ENCODE results near the gene NELL1. TPM values are rescaled to one million over a fixed set of nuclear protein-coding genes. Genes with fewer than 3 reads are reported as not detected.

NELL1 gene
- total and polyA plus RNA-seq, 7 donors, result 0.01 TPM; not detected in 6

GRCh38 chr11:20963596-20963995 lies 294.2 kb downstream of the NELL1 start:
- no peaks in the 10 kb centered on the region for H3K4me1 ChIP-seq
- H3K36me3 ChIP-seq (ENCODE audit: insufficient read depth in 1 of 2, low read depth in 1 of 2), result no peaks in the 10 kb centered on the region
- no peak overlapping the region for H3K4me3 ChIP-seq
- no peak overlapping the region for H3K27ac ChIP-seq
- WGBS, 3 donors, result 85 to 86% (median 85%) methylated on average over 5 of the region's 5 CpGs
- DNase-seq, result no peak
- TF ChIP-seq CTCF (IDR thresholded peaks at IDR 0.05), result no peak
- no peaks in the 10 kb centered on the region for H3K9me3 ChIP-seq
- ATAC-seq, result no peak
- intact Hi-C loops (cut with DNase I), result no loop called here
- H3K27me3 ChIP-seq (ENCODE audit: insufficient read depth in 3 of 3, low read length in 2 of 3), result no peaks in the 10 kb centered on the region

GRCh38 chr11:20964985-20965384 lies 295.6 kb downstream of the NELL1 start:
- no peak for TF ChIP-seq CTCF (IDR thresholded peaks at IDR 0.05)
- intact Hi-C loops (cut with DNase I), result no loop called here
- no peak overlapping the region for H3K27ac ChIP-seq
- DNase-seq, result no peak
- no peak for ATAC-seq
- 95 to 99% (median 96%) methylated on average over 3 of the region's 3 CpGs for WGBS, 3 donors
- H3K4me3 ChIP-seq, result no peak overlapping the region
- no peaks in the 10 kb centered on the region for H3K27me3 ChIP-seq (ENCODE audit: insufficient read depth in 3 of 3, low read length in 2 of 3)
- no peaks in the 10 kb centered on the region for H3K9me3 ChIP-seq
- no peaks in the 10 kb centered on the region for H3K4me1 ChIP-seq
- H3K36me3 ChIP-seq (ENCODE audit: insufficient read depth in 1 of 2, low read depth in 1 of 2), result no peaks in the 10 kb centered on the region

- WGBS, 3 donors, result 54 to 59% (median 58%) methylated on average over 3 of the region's 3 CpGs
- DNase-seq, result no peak
- intact Hi-C loops (cut with DNase I), result no loop called here
- Histone ChIP-seq H3K36me3 (ENCODE audit: insufficient read depth in 1 of 2, low read depth in 1 of 2) (no peaks in the 10 kb centered on the region), H3K4me1 (no peaks in the 10 kb centered on the region), H3K27ac (no peak overlapping the region), H3K27me3 (ENCODE audit: insufficient read depth in 3 of 3, low read length in 2 of 3) (no peaks in the 10 kb centered on the region), H3K9me3 (no peaks in the 10 kb centered on the region), H3K4me3 (no peak overlapping the region)
- no peak for ATAC-seq
- TF ChIP-seq CTCF (IDR thresholded peaks at IDR 0.05), result no peak
These were observed 297.1 kb downstream of the NELL1 start for GRCh38 chr11:20966489-20966888.

GRCh38 chr11:20973940-20974559 lies 304.7 kb downstream of the NELL1 start:
- ATAC-seq (no peak), DNase-seq (no peak)
- Histone ChIP-seq H3K36me3 (ENCODE audit: insufficient read depth in 1 of 2, low read depth in 1 of 2) (no peaks in the 10 kb centered on the region), H3K9me3 (no peaks in the 10 kb centered on the region), H3K4me3 (no peak overlapping the region), H3K27me3 (ENCODE audit: insufficient read depth in 3 of 3, low read length in 2 of 3) (peaks cover 0 to 2% (median 0%) of the 10 kb centered on the region in 3 donors), H3K4me1 (no peaks in the 10 kb centered on the region), H3K27ac (no peak overlapping the region)
- intact Hi-C loops (cut with DNase I), result no loop called here
- 37 to 47% (median 38%) methylated on average over 7 of the region's 7 CpGs for WGBS, 3 donors
- no peak for TF ChIP-seq CTCF (IDR thresholded peaks at IDR 0.05)

- Histone ChIP-seq H3K27me3 (ENCODE audit: insufficient read depth in 3 of 3, low read length in 2 of 3) (no peaks in the 10 kb centered on the region), H3K4me3 (no peak overlapping the region), H3K4me1 (no peaks in the 10 kb centered on the region), H3K36me3 (ENCODE audit: insufficient read depth in 1 of 2, low read depth in 1 of 2) (no peaks in the 10 kb centered on the region), H3K9me3 (no peaks in the 10 kb centered on the region), H3K27ac (no peak overlapping the region)
- ATAC-seq (no peak), DNase-seq (no peak)
- no peak for TF ChIP-seq CTCF (IDR thresholded peaks at IDR 0.05)
- intact Hi-C loops (cut with DNase I), result no loop called here
These were observed 311.4 kb downstream of the NELL1 start for GRCh38 chr11:20980736-20981135.

All from psoas muscle (tissue), 8 donors.